ENCODE results near the gene TCF23.

- TF ChIP-seq, protein P1, sequence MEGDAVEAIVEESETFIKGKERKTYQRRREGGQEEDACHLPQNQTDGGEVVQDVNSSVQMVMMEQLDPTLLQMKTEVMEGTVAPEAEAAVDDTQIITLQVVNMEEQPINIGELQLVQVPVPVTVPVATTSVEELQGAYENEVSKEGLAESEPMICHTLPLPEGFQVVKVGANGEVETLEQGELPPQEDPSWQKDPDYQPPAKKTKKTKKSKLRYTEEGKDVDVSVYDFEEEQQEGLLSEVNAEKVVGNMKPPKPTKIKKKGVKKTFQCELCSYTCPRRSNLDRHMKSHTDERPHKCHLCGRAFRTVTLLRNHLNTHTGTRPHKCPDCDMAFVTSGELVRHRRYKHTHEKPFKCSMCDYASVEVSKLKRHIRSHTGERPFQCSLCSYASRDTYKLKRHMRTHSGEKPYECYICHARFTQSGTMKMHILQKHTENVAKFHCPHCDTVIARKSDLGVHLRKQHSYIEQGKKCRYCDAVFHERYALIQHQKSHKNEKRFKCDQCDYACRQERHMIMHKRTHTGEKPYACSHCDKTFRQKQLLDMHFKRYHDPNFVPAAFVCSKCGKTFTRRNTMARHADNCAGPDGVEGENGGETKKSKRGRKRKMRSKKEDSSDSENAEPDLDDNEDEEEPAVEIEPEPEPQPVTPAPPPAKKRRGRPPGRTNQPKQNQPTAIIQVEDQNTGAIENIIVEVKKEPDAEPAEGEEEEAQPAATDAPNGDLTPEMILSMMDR (conservative IDR thresholded peaks at IDR 0.05; ENCODE audit: low read length): no peak
- no peak for TF ChIP-seq EZH2phosphoT487 (IDR thresholded peaks at IDR 0.05; ENCODE audit: borderline replicate concordance)
Observed at GRCh38 chr2:27100036-27100435, 48.8 kb upstream of the TCF23 start.

All from Loucy (cell line).